H9 (cell line): Measurements from ENCODE around the gene RPL15. TPM values are rescaled to one million over a fixed set of nuclear protein-coding genes. Genes with fewer than 3 reads are reported as not detected.

Experiments used
- DNase-seq: peaks from one replicate; pipeline ENCODE4 v3.0.0-alpha.2; 2017
- H2AFZ ChIP-seq: one replicate; pipeline ENCODE4 v1.6.1; 2013; ENCODE audit warnings: mild to moderate bottlenecking, low read length, control low read depth, moderate library complexity
- H2AK5ac ChIP-seq: 2 replicates; pipeline ENCODE4 v1.6.1; 2013; ENCODE audit warnings: low read length, control low read depth, mixed read lengths; ENCODE audit not compliant: insufficient read length
- H2BK120ac ChIP-seq: one replicate; pipeline ENCODE4 v1.6.1; 2013; ENCODE audit warnings: low read depth, mild to moderate bottlenecking, low read length, control low read depth, inconsistent platforms; ENCODE audit not compliant: poor library complexity, severe bottlenecking
- H2BK12ac ChIP-seq: 2 replicates; pipeline ENCODE4 v1.6.1; 2013; ENCODE audit warnings: low read length, control low read depth, mixed read lengths, low read depth; ENCODE audit not compliant: insufficient read length
- H2BK15ac ChIP-seq: 2 replicates; pipeline ENCODE4 v1.6.1; 2013; ENCODE audit warnings: low read depth, low read length, control low read depth
- H2BK20ac ChIP-seq: one replicate; pipeline ENCODE4 v1.6.1; 2013; ENCODE audit warnings: low read depth, mild to moderate bottlenecking, low read length, control low read depth, inconsistent platforms; ENCODE audit not compliant: poor library complexity, severe bottlenecking
- H2BK5ac ChIP-seq: 2 replicates; pipeline ENCODE4 v1.6.1; 2013; ENCODE audit warnings: low read length, control low read depth, mixed read lengths; ENCODE audit not compliant: insufficient read length
- H3K14ac ChIP-seq: 2 replicates; pipeline ENCODE4 v1.6.1; 2013; ENCODE audit warnings: low read length, control low read depth; ENCODE audit not compliant: insufficient read depth
- H3K18ac ChIP-seq: 2 replicates; pipeline ENCODE4 v1.6.1; 2013; ENCODE audit warnings: low read depth, mild to moderate bottlenecking, mixed read lengths, low read length, control low read depth; ENCODE audit not compliant: insufficient read length
- H3K23ac ChIP-seq: 2 replicates; pipeline ENCODE4 v1.6.1; 2013; ENCODE audit warnings: low read length, control low read depth, mixed read lengths, low read depth; ENCODE audit not compliant: insufficient read length
- H3K23me2 ChIP-seq: 2 replicates; pipeline ENCODE4 v1.6.1; 2013; ENCODE audit warnings: low read depth, mild to moderate bottlenecking, mixed read lengths, low read length, control low read depth; ENCODE audit not compliant: insufficient read length, poor library complexity, severe bottlenecking
- H3K27ac ChIP-seq: 2 replicates; pipeline ENCODE4 v1.5.1; 2013; ENCODE audit warnings: low read length, control low read depth, mixed read lengths, low read depth; ENCODE audit not compliant: insufficient read length
- H3K27me3 ChIP-seq: 2 replicates; pipeline ENCODE4 v1.6.1; 2013; ENCODE audit warnings: low read length, control low read depth, inconsistent platforms; ENCODE audit not compliant: insufficient read depth
- H3K4ac ChIP-seq: 2 replicates; pipeline ENCODE4 v1.6.1; 2013; ENCODE audit warnings: low read depth, mild to moderate bottlenecking, control low read depth, inconsistent platforms, low read length, moderate library complexity
- H3K4me1 ChIP-seq: 2 replicates; pipeline ENCODE4 v1.6.1; 2013; ENCODE audit warnings: low read length, control low read depth, inconsistent platforms; ENCODE audit not compliant: insufficient read depth
- H3K4me2 ChIP-seq: 2 replicates; pipeline ENCODE4 v1.6.1; 2013; ENCODE audit warnings: low read length, control low read depth, mixed read lengths; ENCODE audit not compliant: insufficient read length, insufficient read depth
- H3K56ac ChIP-seq: 2 replicates; pipeline ENCODE4 v1.6.1; 2013; ENCODE audit warnings: low read depth, mild to moderate bottlenecking, mixed read lengths, low read length, control low read depth; ENCODE audit not compliant: insufficient read length
- H3K79me1 ChIP-seq: 2 replicates; pipeline ENCODE4 v1.6.1; 2013; ENCODE audit warnings: low read depth, mild to moderate bottlenecking, moderate library complexity, low read length, control low read depth, inconsistent platforms; ENCODE audit not compliant: insufficient read depth, poor library complexity, severe bottlenecking
- H3K79me2 ChIP-seq: 2 replicates; pipeline ENCODE4 v1.6.1; 2013; ENCODE audit warnings: low read length, control low read depth, inconsistent platforms; ENCODE audit not compliant: insufficient read depth
- H3K9ac ChIP-seq: 2 replicates; pipeline ENCODE4 v1.6.1; 2013; ENCODE audit warnings: low read length, control low read depth, mixed read lengths; ENCODE audit not compliant: insufficient read length; ENCODE audit errors: extremely low read depth
- H3K9me3 ChIP-seq: one replicate; pipeline ENCODE4 v1.6.1; 2013; ENCODE audit warnings: low read depth, low read length, inconsistent platforms; ENCODE audit not compliant: control insufficient read depth
- H3T11ph ChIP-seq: one replicate; pipeline ENCODE4 v1.6.1; 2013; ENCODE audit warnings: mild to moderate bottlenecking, low read length, control low read depth, inconsistent platforms
- H4K20me1 ChIP-seq: one replicate; pipeline ENCODE4 v1.6.1; 2013; ENCODE audit not compliant: control insufficient read depth, insufficient read length, insufficient read depth
- H4K5ac ChIP-seq: 2 replicates; pipeline ENCODE4 v1.6.1; 2013; ENCODE audit warnings: low read depth, mild to moderate bottlenecking, mixed read lengths, low read length, control low read depth; ENCODE audit not compliant: insufficient read length
- H4K8ac ChIP-seq: replicated peaks from 2 replicates; pipeline ENCODE4 v1.6.1; 2013; ENCODE audit warnings: low read length, control low read depth, mixed read lengths, low read depth; ENCODE audit not compliant: insufficient read length
- H4K91ac ChIP-seq: 2 replicates; pipeline ENCODE4 v1.6.1; 2013; ENCODE audit warnings: low read depth, mild to moderate bottlenecking, moderate library complexity, mixed read lengths, low read length, control low read depth; ENCODE audit not compliant: insufficient read length
- H3K27ac Mint-ChIP-seq, 3 experiments: 2 replicates in 2 of 3; 3 replicates in 1 of 3; pipeline ENCODE4 v1.8.0; 2020 to 2021; ENCODE audit warnings: mixed read lengths in 3 of 3, mild to moderate bottlenecking in 1 of 3, moderate library complexity in 1 of 3
- H3K27me3 Mint-ChIP-seq: 2 replicates; pipeline ENCODE4 v1.8.0; 2021; ENCODE audit warnings: low read depth, mild to moderate bottlenecking, moderate library complexity, mixed read lengths
- H3K36me3 Mint-ChIP-seq, 3 experiments: 2 replicates in 2 of 3; 3 replicates in 1 of 3; pipeline ENCODE4 v1.8.0; 2020 to 2021; ENCODE audit warnings: low read depth in 3 of 3, mixed read lengths in 3 of 3; ENCODE audit not compliant: insufficient read depth in 1 of 3
- H3K4me1 Mint-ChIP-seq, 2 experiments: 2 replicates each; pipeline ENCODE4 v1.8.0; 2020; ENCODE audit warnings: mixed read lengths in 2 of 2
- H3K4me3 Mint-ChIP-seq, 2 experiments: 2 replicates in 1 of 2; 3 replicates in 1 of 2; pipeline ENCODE4 v1.8.0; 2020 to 2021; ENCODE audit warnings: mild to moderate bottlenecking in 2 of 2, mixed read lengths in 2 of 2, moderate library complexity in 1 of 2
- H3K9me3 Mint-ChIP-seq, 2 experiments: 2 replicates in 1 of 2; 3 replicates in 1 of 2; pipeline ENCODE4 v1.8.0; 2020; ENCODE audit warnings: mild to moderate bottlenecking in 2 of 2, mixed read lengths in 2 of 2, moderate library complexity in 1 of 2
- WGBS: extraction: QIAGEN DNeasy Blood & Tissue Kit; methylation state at CpG from one replicate; pipeline ENCODE4 v1.1.7; 2013; ENCODE audit warnings: missing lambda C conversion rate, low lambda C conversion rate, mixed read lengths; ENCODE audit not compliant: insufficient read length; ENCODE audit errors: extremely low coverage; 5-methylcytosine and 5-hydroxymethylcytosine counted together
- total RNA-seq: library from RNA; stranded (reverse); gene quantifications from 2 replicates; pipeline ENCODE4 v1.2.1, GENCODE V29; 2021
- TF ChIP-seq, protein P1 (sequence below): fragments of 200-600 bp; sonication (generic); conservative IDR thresholded peaks from 3 replicates; pipeline ENCODE4 v1.8.0; 2021; ENCODE audit warnings: antibody characterized with exemption, mild to moderate bottlenecking

The RPL15 gene
- total RNA-seq, 1 experiment from 2014 or later = 2,794 TPM

DNA sequence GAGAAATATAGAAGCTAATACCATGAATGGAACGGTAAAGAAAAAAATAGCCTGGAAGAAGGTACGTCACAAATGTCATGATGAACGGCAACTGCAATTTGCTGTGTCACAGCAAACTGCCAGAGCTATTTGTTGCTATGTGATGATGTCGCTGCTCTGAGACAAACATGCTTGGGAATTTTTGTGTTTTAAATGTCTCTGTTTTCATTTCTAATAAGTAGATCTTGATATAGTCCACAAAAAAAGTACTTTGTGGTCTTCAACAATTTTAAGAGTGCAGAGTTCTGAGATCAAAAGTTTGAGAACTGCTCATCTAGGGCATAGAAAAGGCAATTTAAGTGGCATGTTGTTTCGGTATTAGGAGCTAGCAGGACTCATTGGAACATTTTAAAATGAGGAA is 23.8 kb downstream of the RPL15 start:
- peaks cover 5% of the 10 kb centered on the region for H3K23me2 ChIP-seq
- no peak overlapping the region for H4K8ac ChIP-seq
- H3K79me2 ChIP-seq = no peaks in the 10 kb centered on the region
- no peak overlapping the region for H3K9ac ChIP-seq
- no peak overlapping the region for H2BK120ac ChIP-seq
- H2BK20ac ChIP-seq = no peak overlapping the region
- H2BK12ac ChIP-seq = no peak overlapping the region
- H4K20me1 ChIP-seq = no peaks in the 10 kb centered on the region
- peaks cover 15% of the 10 kb centered on the region in 2 experiments for H3K4me1 Mint-ChIP-seq
- no peak overlapping the region for H2BK15ac ChIP-seq
- H3K14ac ChIP-seq = no peak overlapping the region
- H3K9me3 ChIP-seq = no peaks in the 10 kb centered on the region
- H3K27ac Mint-ChIP-seq = no peak overlapping the region
- H3K36me3 Mint-ChIP-seq = no peaks in the 10 kb centered on the region
- no peak overlapping the region for H3K4me2 ChIP-seq
- H3K4ac ChIP-seq = no peak overlapping the region
- H3K18ac ChIP-seq = no peak overlapping the region
- H3K56ac ChIP-seq = no peak overlapping the region
- no peak overlapping the region for H3K27ac ChIP-seq
- no peaks in the 10 kb centered on the region for H3K27me3 ChIP-seq
- peaks cover 5% of the 10 kb centered on the region; the same call in 1 of the 2 replicates for H3K4me1 ChIP-seq
- no peak overlapping the region for H2AK5ac ChIP-seq
- no peak overlapping the region for H4K91ac ChIP-seq
- H3K4me3 Mint-ChIP-seq = no peak overlapping the region
- no CpG with 5 or more reads among the region's 5 CpGs for WGBS
- H2AFZ ChIP-seq = no peak overlapping the region
- H3T11ph ChIP-seq = no peak overlapping the region
- no peak for DNase-seq
- no peak overlapping the region for H4K5ac ChIP-seq
- TF ChIP-seq, protein P1, sequence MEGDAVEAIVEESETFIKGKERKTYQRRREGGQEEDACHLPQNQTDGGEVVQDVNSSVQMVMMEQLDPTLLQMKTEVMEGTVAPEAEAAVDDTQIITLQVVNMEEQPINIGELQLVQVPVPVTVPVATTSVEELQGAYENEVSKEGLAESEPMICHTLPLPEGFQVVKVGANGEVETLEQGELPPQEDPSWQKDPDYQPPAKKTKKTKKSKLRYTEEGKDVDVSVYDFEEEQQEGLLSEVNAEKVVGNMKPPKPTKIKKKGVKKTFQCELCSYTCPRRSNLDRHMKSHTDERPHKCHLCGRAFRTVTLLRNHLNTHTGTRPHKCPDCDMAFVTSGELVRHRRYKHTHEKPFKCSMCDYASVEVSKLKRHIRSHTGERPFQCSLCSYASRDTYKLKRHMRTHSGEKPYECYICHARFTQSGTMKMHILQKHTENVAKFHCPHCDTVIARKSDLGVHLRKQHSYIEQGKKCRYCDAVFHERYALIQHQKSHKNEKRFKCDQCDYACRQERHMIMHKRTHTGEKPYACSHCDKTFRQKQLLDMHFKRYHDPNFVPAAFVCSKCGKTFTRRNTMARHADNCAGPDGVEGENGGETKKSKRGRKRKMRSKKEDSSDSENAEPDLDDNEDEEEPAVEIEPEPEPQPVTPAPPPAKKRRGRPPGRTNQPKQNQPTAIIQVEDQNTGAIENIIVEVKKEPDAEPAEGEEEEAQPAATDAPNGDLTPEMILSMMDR = no peak
- no peak overlapping the region for H2BK5ac ChIP-seq
- H3K27me3 Mint-ChIP-seq = peaks cover 23% of the 10 kb centered on the region
- H3K23ac ChIP-seq = no peak overlapping the region
- no peaks in the 10 kb centered on the region for H3K79me1 ChIP-seq
- H3K9me3 Mint-ChIP-seq = no peaks in the 10 kb centered on the region
